NCI-H2081 treated with DMSO at 0.1 percent for 48 hours (cell line): Measurements from ENCODE around the gene PTPN11.
A peak's percentile ranks its signal among the peaks of the same experiment; 100 is the strongest.
"Not testable (repeated sequence)": the region's sequence is repeated elsewhere in the genome, so short reads cannot be mapped to it uniquely, and the experiment has no call there.

ENCODE experiments used
- DNase-seq: peaks from one replicate; lab custom pipeline; 2025; lab: John Stamatoyannopoulos, UW

Gene PTPN11

GRCh38 chr12:112418608-112419296 lies at the start of gene PTPN11:
Gene PTPN11, plus strand, starts transcription at chr12:112418947. Its CDS starts 165 bp downstream, at chr12:112419112.
- no peak for DNase-seq

GRCh38 chr12:112370199-112370598 lies 48.5 kb upstream of the PTPN11 start:
- DNase-seq, result no peak

GRCh38 chr12:112370868-112371510 lies 47.8 kb upstream of the PTPN11 start:
- no peak for DNase-seq

GRCh38 chr12:112374166-112374740 lies 44.5 kb upstream of the PTPN11 start:
- no peak for DNase-seq

- no peak for DNase-seq
Observed at GRCh38 chr12:112375105-112375504, 43.6 kb upstream of the PTPN11 start.

GRCh38 chr12:112380663-112381405 lies 37.9 kb upstream of the PTPN11 start:
- no peak for DNase-seq

- DNase-seq, result no peak
Observed at GRCh38 chr12:112381406-112381882, 37.3 kb upstream of the PTPN11 start.

GRCh38 chr12:112381883-112382796 lies 36.6 kb upstream of the PTPN11 start, which contains the start of gene HECTD4:
Gene HECTD4, minus strand, starts transcription at chr12:112382431. Its CDS starts 303 bp downstream, at chr12:112382128.
- peak; percentile 54 for DNase-seq

GRCh38 chr12:112382866-112383265 lies 35.9 kb upstream of the PTPN11 start:
- DNase-seq, result no peak

GRCh38 chr12:112386726-112387125 lies 32.0 kb upstream of the PTPN11 start:
- DNase-seq, result no peak

- DNase-seq, result no peak
Observed at GRCh38 chr12:112389228-112389627, 29.5 kb upstream of the PTPN11 start.

GRCh38 chr12:112389922-112390654 lies 28.7 kb upstream of the PTPN11 start:
- DNase-seq, result not testable (repeated sequence)

- no peak for DNase-seq
Observed at GRCh38 chr12:112393328-112393727, 25.4 kb upstream of the PTPN11 start.

- DNase-seq, result no peak
Observed at GRCh38 chr12:112401054-112401453, 17.7 kb upstream of the PTPN11 start.

- DNase-seq, result no peak
Observed at GRCh38 chr12:112401903-112402498, 16.7 kb upstream of the PTPN11 start.

GRCh38 chr12:112406519-112407488 lies 11.9 kb upstream of the PTPN11 start:
- no peak for DNase-seq

GRCh38 chr12:112407683-112408082 lies 11.1 kb upstream of the PTPN11 start:
- not testable (repeated sequence) for DNase-seq

- DNase-seq, result no peak
Observed at GRCh38 chr12:112408621-112409020, 10.1 kb upstream of the PTPN11 start.
